ENCODE measurements around the gene ZNF688.

Gene ZNF688

DNA sequence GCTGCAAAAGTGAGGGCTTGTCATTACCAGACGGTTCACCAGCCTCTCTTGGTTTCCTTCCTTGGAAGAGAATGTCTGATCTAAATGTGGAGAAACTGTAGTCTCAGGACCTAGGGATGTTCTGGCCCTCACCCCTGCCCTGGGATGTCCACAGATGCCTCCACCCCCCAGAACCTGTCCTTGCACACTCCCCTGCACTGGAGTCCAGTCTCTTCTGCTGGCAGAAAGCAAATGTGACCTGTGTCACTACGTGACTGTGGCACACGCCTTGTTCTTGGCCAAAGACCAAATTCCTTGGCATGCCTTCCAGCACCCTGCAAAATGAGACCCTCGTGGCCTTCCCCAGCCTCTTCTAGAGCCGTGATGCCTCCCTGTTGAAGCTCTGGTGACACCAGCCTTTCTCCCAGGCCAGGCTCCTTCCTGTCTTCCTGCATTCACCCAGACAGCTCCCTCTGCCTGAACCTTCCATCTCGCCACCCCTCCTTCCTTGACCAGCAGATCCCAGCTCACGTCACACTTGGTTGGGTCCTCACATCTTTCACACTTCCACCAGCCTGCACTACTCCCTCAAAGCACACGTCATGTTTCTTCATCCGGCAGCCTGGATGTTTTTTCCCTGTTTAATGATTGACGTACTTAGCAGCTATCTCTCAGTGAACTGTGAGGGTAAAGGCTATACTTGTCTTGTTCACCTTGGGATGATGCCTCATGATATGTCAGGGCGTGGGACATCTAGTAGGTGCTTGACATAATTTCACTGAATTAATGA lies 49.5 kb downstream of the ZNF688 start:
- in situ Hi-C loops (cut with MboI; ENCODE audit: low sequenced_read_pairs), result loop anchor here (5.0 kb wide), 1 partner anchor 35 kb away; no protein-coding TSS in a partner anchor

DNA sequence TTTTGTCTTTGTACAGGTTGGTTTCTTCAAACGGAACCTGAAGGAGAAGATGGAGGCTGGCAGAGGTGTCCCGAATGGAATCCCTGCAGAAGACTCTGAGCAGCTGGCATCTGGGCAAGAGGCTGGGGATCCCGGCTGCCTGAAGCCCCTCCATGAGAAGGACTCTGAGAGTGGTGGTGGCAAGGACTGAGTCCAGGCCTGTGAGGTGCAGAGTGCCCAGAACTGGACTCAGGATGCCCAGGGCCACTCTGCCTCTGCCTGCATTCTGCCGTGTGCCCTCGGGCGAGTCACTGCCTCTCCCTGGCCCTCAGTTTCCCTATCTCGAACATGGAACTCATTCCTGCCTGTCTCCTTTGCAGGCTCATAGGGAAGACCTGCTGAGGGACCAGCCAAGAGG lies 50.0 kb downstream of the ZNF688 start:
- in situ Hi-C loops (cut with MboI; ENCODE audit: low sequenced_read_pairs), result loop anchor here (5.0 kb wide), 1 partner anchor 34 kb away; no protein-coding TSS in a partner anchor
